Measurements from ENCODE around the gene POLN. TPM values are rescaled to one million over a fixed set of nuclear protein-coding genes. Genes with fewer than 3 reads are reported as not detected.

POLN gene
- total and polyA plus RNA-seq, 2 experiments from 2014 or later, result 1.7 to 2.0 TPM

DNA sequence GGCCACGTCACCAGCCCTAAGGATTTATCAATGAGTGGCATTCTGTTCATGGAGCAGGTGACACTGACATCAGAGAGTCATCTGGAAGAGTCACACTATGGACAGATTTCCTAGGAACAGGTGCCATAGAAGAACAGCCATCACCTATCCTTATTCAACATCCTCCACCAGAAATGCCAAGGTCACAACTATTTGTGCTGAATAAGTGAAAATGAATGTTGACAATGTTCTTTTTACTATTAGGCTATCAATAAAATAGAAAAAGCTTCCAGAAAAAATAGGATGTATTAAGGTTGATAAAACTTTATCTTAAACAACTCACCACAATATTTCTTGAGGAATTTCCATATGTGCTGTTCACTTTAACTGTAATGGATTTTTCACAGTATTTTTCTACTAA, 62.9 kb downstream of the POLN start:
- no peak overlapping the region for H2AFZ ChIP-seq
- H3K27ac ChIP-seq, result no peak overlapping the region
- no peak overlapping the region for H3K4me2 ChIP-seq
- H3K4me1 ChIP-seq (ENCODE audit: insufficient read depth), result no peaks in the 10 kb centered on the region
- no peaks in the 10 kb centered on the region for H3K36me3 ChIP-seq (replicated peaks; ENCODE audit: insufficient read depth, low read depth)
- no peaks in the 10 kb centered on the region for H4K20me1 ChIP-seq (ENCODE audit: insufficient read depth, poor library complexity, severe bottlenecking)
- no peaks in the 10 kb centered on the region for H3K27me3 ChIP-seq
- TF ChIP-seq EZH2 (IDR thresholded peaks at IDR 0.05; ENCODE audit: borderline replicate concordance), result no peak
- TF ChIP-seq, protein P1, sequence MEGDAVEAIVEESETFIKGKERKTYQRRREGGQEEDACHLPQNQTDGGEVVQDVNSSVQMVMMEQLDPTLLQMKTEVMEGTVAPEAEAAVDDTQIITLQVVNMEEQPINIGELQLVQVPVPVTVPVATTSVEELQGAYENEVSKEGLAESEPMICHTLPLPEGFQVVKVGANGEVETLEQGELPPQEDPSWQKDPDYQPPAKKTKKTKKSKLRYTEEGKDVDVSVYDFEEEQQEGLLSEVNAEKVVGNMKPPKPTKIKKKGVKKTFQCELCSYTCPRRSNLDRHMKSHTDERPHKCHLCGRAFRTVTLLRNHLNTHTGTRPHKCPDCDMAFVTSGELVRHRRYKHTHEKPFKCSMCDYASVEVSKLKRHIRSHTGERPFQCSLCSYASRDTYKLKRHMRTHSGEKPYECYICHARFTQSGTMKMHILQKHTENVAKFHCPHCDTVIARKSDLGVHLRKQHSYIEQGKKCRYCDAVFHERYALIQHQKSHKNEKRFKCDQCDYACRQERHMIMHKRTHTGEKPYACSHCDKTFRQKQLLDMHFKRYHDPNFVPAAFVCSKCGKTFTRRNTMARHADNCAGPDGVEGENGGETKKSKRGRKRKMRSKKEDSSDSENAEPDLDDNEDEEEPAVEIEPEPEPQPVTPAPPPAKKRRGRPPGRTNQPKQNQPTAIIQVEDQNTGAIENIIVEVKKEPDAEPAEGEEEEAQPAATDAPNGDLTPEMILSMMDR (IDR thresholded peaks at IDR 0.05; ENCODE audit: poor library complexity), result no peak
- no peak for TF ChIP-seq EZH2phosphoT487 (IDR thresholded peaks at IDR 0.05; ENCODE audit: low read depth, severe bottlenecking, unreplicated experiment)
- DNase-seq (ENCODE audit: low spot score), result no peak
- H3K9me2 ChIP-seq (replicated peaks; ENCODE audit: insufficient read depth), result no peaks in the 10 kb centered on the region
- 95% methylated on average over 1 of the region's 1 CpG for WGBS (ENCODE audit: low lambda C conversion rate, missing lambda C conversion rate)
- no peaks in the 10 kb centered on the region for H3K79me2 ChIP-seq
- H3K4me3 ChIP-seq, result no peak overlapping the region
- no peaks in the 10 kb centered on the region for H3K9me3 ChIP-seq (ENCODE audit: low read depth)

DNA sequence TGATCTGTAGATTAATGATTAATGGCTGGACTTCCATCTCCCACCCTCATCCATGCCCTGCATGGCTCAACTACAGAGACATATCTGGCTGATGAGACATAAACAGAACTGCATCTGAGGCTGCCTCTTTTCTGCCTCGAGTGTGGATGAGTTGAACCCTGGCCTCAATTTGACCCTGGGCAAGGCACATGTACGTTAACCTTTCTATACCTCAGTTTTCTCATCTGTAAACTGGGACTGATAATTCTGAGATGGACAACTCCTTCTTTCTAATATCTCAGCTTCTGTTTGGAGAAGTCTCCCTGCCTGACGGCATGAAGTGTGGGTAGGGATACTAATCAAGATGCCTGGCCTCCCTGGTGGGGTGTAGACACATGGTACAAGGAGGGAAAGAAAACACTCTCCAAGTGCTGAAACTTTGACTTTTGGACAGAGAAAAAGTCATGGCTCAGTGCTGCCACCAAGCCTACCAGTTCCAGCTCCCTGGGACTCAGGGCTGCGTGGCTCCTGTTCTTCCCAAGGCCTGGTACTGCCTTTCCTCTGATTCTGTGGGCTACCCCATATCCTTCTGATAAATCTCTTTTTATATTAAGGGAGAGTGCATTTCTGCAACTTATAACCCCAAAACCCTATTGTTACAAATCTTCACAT, 64.4 kb downstream of the POLN start:
- DNase-seq (ENCODE audit: low spot score), result no peak
- Histone ChIP-seq H3K36me3 (replicated peaks; ENCODE audit: insufficient read depth, low read depth) (no peaks in the 10 kb centered on the region), H3K27me3 (no peaks in the 10 kb centered on the region), H3K27ac (no peak overlapping the region), H4K20me1 (ENCODE audit: insufficient read depth, poor library complexity, severe bottlenecking) (no peaks in the 10 kb centered on the region), H3K9me2 (replicated peaks; ENCODE audit: insufficient read depth) (no peaks in the 10 kb centered on the region), H3K4me1 (ENCODE audit: insufficient read depth) (no peaks in the 10 kb centered on the region), H2AFZ (no peak overlapping the region), H3K4me3 (no peak overlapping the region), H3K79me2 (no peaks in the 10 kb centered on the region), H3K4me2 (no peak overlapping the region), H3K9me3 (ENCODE audit: low read depth) (no peaks in the 10 kb centered on the region)
- 79% methylated on average over 4 of the region's 4 CpGs for WGBS (ENCODE audit: low lambda C conversion rate, missing lambda C conversion rate)
- no peak for TF ChIP-seq EZH2 (IDR thresholded peaks at IDR 0.05; ENCODE audit: borderline replicate concordance)
- TF ChIP-seq EZH2phosphoT487 (IDR thresholded peaks at IDR 0.05; ENCODE audit: low read depth, severe bottlenecking, unreplicated experiment), result no peak
- TF ChIP-seq, protein P1 (IDR thresholded peaks at IDR 0.05; ENCODE audit: poor library complexity), result no peak

GRCh38 chr4:2175990-2176698, 65.8 kb downstream of the POLN start:
- Histone ChIP-seq H3K9me3 (ENCODE audit: low read depth) (no peaks in the 10 kb centered on the region), H3K27me3 (no peaks in the 10 kb centered on the region), H3K4me2 (no peak overlapping the region), H4K20me1 (ENCODE audit: insufficient read depth, poor library complexity, severe bottlenecking) (no peaks in the 10 kb centered on the region), H2AFZ (no peak overlapping the region), H3K27ac (no peak overlapping the region), H3K4me1 (ENCODE audit: insufficient read depth) (no peaks in the 10 kb centered on the region), H3K4me3 (no peak overlapping the region), H3K9me2 (replicated peaks; ENCODE audit: insufficient read depth) (no peaks in the 10 kb centered on the region), H3K36me3 (replicated peaks; ENCODE audit: insufficient read depth, low read depth) (no peaks in the 10 kb centered on the region), H3K79me2 (no peaks in the 10 kb centered on the region)
- DNase-seq (ENCODE audit: low spot score), result no peak
- TF ChIP-seq EZH2 (IDR thresholded peaks at IDR 0.05; ENCODE audit: borderline replicate concordance), result no peak
- no peak for TF ChIP-seq EZH2phosphoT487 (IDR thresholded peaks at IDR 0.05; ENCODE audit: low read depth, severe bottlenecking, unreplicated experiment)
- TF ChIP-seq, protein P1 (IDR thresholded peaks at IDR 0.05; ENCODE audit: poor library complexity), result no peak
- 87% methylated on average over 9 of the region's 9 CpGs for WGBS (ENCODE audit: low lambda C conversion rate, missing lambda C conversion rate)
